Stimulated activated CD8-positive, alpha-beta memory T cell treated with anti-CD3 and anti-CD28 coated beads, Interleukin-4, amount 100 ng/mL, for 48 hours (primary cell): ENCODE data around the gene PRSS38.
"Not testable (repeated sequence)": the region's sequence is repeated elsewhere in the genome, so short reads cannot be mapped to it uniquely, and the experiment has no call there.

Experiments used
- DNase-seq: peaks from one replicate; pipeline ENCODE4 v3.0.0-alpha.2; 2020

Gene PRSS38

DNA sequence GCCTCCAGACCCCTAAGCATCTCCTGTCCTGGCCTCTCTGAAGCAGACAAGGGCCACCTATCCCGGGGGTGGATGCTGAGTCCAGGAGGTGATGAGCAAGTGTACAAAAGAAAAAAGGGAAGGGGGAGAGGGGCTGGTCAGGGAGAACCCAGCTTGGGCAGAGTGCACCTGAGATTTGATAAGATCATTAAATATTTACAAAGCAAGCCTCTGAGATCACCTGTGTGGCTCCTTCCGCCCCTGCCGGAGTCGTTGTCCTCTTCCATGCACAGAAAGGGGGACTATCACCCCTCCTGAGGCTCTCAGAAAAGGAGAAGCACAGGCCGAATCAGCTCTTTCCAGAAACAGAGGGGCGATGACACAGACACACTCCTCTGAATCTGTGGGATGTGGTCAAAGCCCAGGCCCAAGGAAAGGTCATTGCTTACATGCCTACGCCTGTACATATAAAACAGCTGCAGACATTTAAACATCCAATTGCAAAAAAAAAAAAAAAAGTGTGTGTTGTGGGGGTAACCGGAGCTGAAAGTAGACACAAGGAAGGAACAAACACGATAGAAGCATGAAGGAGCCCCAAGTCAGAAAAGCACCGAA lies 30.9 kb downstream of the PRSS38 start:
- no peak for DNase-seq

DNA sequence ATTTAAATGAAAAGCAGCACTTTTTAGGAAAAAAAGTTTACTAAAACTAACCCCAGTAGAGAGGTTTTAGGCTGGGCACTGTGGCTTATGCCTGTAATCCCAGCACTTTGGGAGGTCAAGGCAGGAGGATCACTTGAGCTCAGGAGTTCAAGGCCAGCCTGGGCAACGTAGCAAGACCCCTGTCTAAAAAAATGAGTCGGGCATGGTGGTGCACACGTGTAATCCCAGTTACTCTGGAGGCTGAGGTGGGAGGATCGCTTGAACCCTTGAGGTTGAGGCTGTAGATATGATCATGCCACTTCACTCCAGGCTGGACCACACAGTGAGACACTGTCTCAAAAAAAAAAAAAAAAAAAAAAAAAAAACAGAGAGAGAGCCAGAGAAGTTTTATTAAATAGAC lies 31.6 kb downstream of the PRSS38 start:
- DNase-seq, result not testable (repeated sequence)

DNA sequence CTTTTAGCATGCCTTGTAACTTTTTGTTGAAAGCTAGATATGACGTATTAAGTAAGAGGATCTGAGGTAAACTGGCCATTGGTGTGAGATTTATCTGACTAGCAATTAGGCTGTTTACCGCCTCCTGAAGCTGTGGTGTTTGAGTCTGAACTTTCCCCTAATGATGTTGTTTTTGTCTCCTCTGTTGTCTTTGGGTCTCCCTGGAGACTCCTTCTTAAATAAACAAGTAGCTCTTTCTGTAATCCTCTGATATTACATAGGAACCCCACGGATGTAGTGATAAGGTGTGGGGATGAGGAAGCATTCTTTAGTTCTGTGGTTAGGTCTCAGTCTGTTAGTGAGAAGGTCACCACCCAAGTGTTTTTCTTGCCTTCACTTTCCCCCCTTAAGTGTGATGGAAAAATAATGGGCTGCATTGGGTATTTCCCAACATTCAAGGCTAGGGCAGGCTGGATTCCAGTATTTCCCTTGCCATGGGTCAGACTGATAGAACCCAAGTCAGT lies 33.0 kb downstream of the PRSS38 start:
- no peak for DNase-seq

- no peak for DNase-seq
These were observed 33.8 kb downstream of the PRSS38 start for GRCh38 chr1:227849251-227849650.

GRCh38 chr1:227854189-227854588 lies 38.7 kb downstream of the PRSS38 start:
- DNase-seq, result no peak

DNA sequence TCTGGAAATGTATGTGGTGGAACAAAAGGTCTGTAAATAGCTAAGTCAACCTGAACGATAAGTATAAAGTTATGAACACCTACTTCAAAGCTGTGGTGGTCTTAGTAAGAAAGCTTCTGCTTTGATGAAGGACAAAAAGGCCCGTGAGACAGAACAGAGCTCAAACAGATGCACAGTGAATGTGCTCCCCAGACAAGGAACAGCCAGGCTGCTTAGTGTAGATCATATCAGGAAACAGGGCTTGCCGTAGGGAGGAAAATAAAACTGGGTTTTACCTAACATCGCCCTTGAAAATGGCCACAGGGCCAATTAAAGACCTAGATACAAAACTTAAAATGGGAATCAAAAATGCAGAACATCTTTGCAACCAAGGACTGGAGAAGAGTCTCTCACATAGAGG lies 40.2 kb downstream of the PRSS38 start:
- no peak for DNase-seq

- no peak for DNase-seq
These were observed 40.8 kb downstream of the PRSS38 start for GRCh38 chr1:227856147-227856858.

GRCh38 chr1:227864882-227865281 lies 49.4 kb downstream of the PRSS38 start:
- no peak for DNase-seq

GRCh38 chr1:227869279-227869842 lies 53.9 kb downstream of the PRSS38 start:
- DNase-seq, result no peak

DNA sequence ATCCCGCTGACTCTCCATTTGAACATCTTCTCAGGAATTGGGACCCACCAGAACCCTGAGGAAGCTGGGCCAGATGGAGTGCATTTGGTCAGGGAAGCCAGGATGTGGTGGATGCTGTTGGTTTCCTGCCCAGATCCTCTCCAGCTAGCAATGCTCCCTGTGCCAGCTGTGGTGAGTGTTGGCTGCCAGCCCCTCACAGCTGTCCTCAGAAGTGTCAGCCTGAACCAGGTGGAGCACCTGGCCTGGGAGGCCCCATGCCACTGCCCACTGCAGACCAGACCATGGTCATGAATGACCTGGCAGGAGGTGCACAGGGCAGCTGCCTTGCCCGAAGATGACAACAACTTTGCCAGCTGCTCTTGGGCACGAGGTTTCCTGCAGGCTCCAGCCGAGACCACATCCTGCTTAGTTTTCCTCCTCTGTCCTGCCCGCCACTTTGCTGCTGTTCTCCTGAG lies 54.4 kb downstream of the PRSS38 start:
- DNase-seq, result no peak

DNA sequence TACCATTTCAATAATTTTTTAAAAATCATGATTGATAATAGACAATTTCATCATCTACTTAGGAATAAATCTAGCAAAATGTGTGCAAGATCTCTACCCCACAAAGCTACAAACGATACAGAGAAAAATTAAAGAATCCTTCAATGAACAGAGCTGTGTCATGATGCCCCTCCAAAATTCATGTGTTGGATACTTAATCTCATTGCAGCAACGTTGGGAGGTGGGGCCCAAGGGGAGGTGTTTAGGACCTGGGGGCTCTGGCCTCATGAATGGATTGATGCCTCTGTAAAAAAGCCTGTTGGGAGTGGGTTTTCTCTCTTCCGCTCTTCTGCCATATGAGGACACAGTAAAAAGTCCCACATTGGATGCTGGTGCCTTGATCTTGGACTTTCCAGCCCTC lies 54.9 kb downstream of the PRSS38 start:
- DNase-seq, result no peak

DNA sequence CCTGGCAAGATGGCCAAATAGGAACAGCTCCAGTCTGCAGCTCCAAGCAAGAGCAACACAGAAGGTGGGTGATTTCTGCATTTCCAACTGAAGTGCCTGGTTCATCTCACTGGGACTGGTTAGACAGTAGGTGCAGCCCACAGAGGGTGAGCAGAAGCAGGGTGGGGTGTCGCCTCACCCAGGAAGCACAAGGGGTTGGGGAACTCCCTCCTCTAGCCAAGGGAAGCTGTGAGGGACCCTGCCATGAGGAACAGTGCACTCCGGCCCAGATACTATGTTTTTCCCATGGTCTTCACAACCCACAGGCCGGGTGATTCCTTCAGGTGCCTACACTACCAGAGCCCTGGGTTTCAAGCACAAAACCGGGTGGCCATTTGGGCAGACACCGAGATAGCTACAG lies 56.4 kb downstream of the PRSS38 start:
- not testable (repeated sequence) for DNase-seq

DNA sequence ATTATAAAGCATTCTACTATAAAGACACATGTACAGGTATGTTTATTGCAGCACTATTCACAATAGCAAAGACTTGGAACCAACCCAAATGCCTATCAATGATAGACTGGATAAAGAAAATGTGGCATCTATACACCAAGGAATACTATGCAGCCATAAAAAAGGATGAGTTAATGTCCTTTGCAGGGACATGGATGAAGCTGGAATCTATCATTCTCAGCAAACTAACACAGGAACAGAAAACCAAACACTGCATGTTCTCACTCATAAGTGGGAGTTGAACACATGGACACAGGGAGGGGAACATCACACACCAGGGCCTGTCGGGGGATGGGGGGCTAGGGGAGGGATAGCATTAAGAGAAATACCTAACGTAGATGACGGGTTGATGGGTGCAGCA lies 62.3 kb downstream of the PRSS38 start:
- DNase-seq, result not testable (repeated sequence)

GRCh38 chr1:227880342-227880924 lies 65.0 kb downstream of the PRSS38 start:
- no peak for DNase-seq

DNA sequence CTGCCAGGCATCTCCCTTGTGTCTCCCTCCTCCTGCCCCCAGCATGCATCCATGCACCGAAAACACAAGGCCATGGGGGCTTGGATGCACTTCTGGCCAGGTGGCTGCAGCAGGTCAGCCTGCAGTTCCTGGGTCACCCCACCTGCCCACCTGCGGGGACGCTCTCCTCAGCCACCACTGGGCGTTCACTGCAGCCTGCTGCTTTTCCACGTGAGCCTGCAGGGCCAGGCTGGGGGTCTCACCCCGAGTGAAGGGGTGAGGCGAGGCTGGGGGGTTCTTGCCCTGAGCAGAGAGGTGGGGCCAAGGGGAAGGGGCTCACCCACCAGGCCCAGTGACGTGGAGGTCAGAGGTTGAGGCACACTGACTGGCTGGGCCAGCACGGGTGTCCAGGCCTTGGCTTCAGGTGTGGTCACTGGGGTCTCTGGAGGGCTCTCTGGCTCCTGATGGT lies 67.6 kb downstream of the PRSS38 start:
- no peak for DNase-seq

DNA sequence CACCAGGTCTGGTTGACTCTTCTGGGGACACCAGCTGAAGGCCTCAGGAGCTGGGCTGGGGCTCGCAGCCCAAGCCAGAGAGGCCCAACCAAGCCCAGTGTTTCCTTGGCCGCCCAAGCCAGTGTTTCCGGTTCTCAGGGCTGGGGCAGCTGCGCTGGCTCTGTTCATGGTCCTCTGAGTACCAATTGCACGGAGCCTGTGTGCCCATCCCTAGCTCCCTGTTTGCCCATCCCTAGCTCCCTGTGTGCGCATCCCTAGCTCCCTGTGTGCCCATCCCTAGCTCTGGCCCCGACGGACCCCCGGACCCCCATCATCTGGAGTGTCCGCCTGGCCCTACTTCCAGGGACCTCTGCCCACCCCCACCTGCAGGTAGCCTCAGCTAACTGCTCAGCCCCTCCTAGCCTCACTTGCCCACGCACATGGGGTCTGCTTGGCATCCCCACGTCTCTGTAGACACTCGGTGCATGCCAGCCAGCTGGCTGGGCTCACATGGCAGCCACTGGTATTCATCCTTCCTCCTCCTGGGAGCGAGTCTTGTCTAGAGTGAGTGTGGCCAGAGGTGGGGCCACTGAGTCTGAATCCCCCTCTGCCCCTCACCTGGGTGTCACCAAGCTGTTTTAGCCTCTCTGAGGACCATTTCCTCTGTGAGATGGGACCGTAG lies 68.3 kb downstream of the PRSS38 start:
- peak; percentile 18 for DNase-seq

- peak; percentile 19 for DNase-seq
These were observed 69.1 kb downstream of the PRSS38 start for GRCh38 chr1:227884370-227885134.

GRCh38 chr1:227885135-227885647 lies 69.7 kb downstream of the PRSS38 start:
- peak; percentile 37 for DNase-seq

GRCh38 chr1:227885648-227886502 lies 70.4 kb downstream of the PRSS38 start:
- peak; percentile 34 for DNase-seq

DNA sequence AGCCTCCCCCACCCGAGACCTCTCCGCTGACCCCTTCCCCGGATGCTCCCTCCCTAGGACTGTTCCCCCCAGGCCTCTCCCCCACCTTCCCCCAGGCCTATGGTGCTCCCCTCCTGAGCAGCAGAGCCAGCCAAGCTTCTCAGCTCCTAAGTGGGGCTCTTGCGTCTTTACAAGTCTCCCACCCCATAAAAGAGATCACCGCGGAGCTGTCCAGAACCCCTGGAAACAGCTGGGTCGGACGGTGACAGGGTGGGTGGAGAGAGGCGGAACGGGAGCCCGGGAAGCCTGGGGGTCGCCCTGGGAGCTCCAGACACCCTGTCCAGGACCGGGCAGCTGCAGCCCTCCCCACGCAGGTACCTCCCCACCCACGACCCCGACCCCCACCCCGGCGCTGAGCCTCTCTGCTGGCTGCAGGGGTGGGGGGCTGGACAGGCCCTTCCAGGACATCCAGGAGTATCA lies 71.1 kb downstream of the PRSS38 start:
- peak; percentile 19 for DNase-seq
